Skin of body (tissue), 2 donors: ENCODE data around the gene PCBP3. TPM values are rescaled to one million over a fixed set of nuclear protein-coding genes. Genes with fewer than 3 reads are reported as not detected.
"Not testable (repeated sequence)": the region's sequence is repeated elsewhere in the genome, so short reads cannot be mapped to it uniquely, and the experiment has no call there.

ENCODE experiments used
- DNase-seq: peaks from one replicate; lab custom pipeline; 2025; lab: John Stamatoyannopoulos, UW
- total RNA-seq: library from RNA; depleted of rRNA; stranded (reverse); fragments of >200 nt; gene quantifications from one replicate; pipeline ENCODE4 v1.2.3, GENCODE V29; 2014

The PCBP3 gene
- total RNA-seq, 1 donor from 2014 or later: 3.4 TPM

DNA sequence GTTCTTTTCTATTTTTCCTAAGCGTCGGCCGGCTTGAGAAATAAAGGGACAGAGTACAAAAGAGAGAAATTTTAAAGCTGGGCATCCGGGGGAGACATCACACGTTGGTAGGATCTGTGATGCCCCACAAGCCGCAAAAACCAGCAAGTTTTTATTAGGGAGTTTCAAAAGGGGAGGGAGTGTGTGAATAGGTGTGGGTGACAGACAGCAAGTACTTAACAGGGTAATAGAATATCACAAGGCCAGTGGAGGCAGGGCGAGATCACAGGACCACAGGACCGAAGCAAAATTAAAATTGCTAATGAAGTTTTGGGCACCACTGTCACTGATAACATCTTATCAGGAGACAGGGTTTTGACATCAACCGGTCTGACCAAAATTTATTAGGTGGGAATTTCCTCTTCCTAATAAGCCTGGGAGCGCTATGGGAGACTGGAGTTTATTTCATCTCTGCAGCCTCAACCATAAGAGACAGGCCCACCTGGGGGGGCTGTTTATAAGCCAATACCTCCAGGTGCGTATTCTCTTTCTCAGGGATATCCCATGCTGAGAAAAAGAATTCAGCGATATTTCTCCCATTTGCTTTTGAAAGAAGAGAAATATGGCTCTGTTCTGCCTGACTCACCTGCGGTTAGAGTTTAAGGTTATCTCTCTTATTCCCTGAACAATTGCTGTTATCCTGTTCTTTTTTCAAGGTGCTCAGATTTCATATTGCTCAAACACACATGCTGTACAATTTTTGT, 332.3 kb downstream of the PCBP3 start:
- not testable (repeated sequence) for DNase-seq

DNA sequence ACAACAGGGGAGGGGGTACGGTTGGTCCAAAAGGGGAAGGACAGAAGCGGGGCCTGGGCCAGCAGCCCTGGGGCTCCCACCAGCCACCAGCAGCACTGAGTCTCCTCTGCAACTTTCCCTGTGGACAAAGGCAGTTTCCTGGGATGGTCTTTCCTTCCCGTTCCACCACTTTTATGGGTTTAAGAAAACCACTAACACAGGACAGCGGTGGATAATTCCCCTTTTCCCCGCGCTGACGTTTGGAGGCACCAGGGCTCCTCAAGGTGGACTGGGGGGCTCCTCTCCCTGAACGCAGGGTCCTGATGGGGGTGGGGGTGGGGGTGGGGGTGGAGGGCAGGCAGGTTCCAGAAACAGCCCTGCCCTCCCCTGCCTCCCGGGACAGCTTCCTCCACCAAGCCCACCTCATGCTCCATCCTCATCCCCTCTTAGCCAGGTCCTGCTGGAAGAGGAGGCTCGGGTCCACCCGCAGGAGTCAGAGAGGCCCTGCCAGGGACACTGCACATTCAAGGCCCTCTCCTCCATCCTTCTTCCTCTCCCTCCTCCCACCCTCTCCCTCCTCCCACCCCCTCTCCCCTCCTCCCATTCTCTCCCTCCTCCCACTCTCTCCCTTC, 333.3 kb downstream of the PCBP3 start:
- DNase-seq: no peak

DNA sequence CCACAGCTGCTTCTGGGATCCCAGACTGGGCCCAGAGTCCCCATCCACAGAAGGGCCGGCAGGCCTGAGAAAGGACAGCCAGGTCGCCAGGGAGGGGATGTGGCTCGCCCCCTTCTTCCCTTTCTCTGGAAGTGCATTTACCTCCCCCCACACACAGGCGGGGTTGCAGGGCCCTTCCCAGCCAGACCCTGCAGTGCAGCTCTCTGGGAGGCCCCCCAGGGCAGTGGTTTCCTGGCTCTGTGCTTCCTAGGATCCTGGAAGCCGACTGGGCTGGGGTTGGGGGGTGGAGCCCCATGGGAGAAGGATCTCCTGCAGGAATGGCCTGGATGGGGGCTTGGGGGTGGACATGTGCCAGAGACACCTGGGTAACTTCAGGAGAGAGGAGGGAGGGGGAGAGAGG, 333.9 kb downstream of the PCBP3 start:
- DNase-seq: no peak

DNA sequence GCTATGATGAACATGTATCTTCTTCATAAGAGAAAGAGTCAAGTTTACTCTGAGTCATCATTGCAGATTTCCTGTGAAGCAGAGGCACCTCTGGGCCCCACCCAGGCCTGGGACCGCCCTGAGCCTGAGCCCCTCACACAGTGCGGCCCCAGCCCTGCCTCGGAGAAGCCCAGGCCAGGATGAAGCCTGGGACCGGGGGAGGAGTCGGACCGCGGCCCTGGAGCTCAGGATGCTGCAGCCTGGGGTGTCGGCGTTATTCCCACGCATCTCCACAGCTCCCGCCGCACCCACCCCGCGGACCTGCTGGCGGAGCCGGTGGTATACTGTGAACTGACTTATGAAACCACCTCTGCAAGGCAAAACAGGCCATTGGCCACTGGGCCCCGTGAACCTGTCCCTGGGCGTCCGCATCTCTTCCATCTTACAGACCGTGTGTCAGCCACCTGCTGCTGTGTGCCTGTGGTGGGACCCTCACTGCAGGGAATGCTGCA, 335.7 kb downstream of the PCBP3 start:
- no peak for DNase-seq

DNA sequence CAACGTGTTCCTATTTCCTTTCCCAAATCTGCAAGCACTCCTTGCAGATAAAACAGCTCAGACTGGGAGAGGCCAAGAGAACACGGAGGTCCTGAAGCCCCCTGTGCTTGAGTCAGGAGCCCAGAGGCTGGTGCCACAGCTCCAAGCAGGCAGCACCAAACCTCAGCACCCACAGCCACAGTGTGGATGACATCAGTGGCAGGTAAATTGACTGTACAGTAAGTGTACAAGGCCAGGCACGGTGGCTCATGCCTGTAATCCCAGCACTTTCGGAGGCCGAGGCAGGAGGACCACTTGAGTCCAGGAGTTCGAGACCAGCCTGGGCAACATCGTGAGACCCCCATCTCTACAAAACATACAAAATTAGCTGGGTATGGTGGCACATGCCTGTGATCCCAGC, 336.1 kb downstream of the PCBP3 start:
- DNase-seq: no peak

DNA sequence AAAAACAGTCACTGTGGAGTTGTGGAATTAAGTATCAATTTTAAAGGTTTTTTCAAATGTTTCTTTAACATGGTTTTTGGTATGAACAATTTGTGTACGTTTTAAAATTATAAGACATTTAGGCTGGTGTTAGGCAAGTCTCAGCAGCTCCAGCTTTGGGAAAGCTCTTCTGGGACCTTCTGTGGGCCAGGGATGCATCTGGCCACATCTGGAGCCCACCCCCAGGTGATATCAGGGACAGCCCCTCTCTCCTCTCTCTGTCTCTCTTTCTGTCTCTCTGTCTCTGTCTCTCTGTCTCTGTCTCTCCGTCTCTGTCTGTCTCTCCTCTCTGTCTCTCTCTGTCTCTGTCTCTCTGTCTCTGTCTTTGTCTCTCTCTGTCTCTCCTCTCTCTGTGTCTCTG, 336.7 kb downstream of the PCBP3 start:
- DNase-seq: no peak

DNA sequence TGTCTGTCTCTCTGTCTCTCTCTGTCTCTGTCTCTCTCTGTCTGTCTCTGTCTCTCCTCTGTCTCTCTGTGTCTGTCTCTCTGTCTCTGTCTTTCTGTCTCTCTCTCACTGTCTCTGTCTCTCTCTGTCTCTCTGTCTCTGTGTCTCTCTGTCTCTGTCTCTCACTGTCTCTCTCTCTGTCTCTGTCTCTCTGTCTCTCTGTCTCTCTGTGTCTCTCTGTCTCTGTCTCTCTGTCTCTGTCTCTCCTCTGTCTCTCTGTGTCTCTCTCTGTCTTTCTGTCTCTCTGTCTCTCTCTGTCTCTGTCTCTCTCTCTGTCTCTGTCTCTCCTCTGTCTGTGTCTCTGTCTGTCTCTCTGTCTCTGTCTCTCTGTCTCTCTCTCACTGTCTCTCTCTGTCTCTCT, 337.2 kb downstream of the PCBP3 start:
- no peak for DNase-seq

DNA sequence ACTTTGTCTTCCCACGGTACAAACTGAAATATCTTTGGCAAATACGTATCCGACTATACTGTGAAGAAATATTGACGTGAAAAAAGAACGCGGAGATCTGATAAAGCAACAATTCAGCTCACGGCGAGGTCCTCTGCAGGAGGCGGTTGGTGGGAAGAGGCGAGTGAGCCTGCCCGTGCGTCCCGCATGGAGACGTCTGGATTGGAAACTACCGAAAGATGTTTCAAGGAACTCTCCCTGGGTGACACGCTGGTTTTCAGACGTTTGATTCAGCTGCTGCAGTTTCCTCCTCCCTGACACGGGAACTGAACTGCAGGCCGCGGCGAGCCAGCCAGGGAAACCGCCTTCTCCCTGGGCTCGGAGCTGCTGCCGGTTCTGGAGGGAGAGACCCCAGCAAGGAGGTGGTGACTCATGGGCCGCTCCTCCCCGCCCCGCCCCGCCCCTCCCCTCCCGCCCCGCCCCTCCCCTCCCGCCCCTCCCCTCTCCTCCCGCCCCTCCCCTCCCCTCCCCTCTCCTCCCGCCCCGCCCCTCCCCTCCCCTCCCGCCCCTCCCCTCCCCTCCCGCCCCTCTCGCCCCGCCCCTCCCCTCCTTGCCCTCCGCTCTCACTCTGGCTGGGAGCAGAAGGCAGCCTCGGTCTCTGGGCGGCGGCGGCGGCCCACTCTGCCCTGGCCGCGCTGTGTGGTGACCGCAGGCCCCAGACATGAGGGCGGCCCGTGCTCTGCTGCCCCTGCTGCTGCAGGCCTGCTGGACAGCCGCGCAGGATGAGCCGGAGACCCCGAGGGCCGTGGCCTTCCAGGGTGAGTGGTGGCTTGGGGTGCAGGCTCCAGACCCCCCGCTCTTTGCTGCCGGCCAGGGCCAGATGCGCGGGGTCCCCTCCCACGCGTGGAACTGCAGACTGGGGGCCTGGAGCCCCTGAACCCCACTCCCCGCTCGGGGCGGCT, 337.9 kb downstream of the PCBP3 start, which contains the start of gene COL6A1:
Gene COL6A1 (plus strand): TSS at position 620 of the 941 bp plus-strand sequence. CDS start 81 bp downstream, at position 701.
- DNase-seq: peak; percentile 92

DNA sequence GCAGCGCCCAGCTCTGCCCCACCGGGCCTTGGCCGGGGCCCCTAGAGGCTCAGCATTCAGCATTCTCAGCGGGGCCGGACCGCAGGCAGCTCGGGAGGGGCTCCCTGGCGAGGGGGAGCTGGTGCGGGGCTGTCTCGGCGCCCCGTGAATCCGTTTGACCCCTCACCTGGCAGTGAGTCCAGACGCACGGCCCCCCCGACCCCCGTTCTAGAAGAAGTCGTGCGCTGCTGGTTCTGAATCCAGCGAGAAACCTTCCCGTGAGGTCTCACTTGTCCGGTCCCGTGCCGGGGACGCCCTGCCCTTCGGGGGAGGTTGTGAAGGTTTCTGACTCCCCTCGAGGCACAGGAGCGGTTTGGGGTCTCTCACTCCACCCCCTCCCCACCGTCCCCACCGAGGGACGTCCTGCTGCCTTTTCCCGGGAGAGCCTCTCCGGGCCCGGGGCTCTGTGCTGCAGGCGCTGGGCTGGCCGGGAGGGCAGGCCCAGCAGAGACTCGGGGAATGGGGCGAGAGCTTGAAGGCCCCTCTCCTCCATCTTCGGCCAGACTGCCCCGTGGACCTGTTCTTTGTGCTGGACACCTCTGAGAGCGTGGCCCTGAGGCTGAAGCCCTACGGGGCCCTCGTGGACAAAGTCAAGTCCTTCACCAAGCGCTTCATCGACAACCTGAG, 338.7 kb downstream of the PCBP3 start:
- no peak for DNase-seq

DNA sequence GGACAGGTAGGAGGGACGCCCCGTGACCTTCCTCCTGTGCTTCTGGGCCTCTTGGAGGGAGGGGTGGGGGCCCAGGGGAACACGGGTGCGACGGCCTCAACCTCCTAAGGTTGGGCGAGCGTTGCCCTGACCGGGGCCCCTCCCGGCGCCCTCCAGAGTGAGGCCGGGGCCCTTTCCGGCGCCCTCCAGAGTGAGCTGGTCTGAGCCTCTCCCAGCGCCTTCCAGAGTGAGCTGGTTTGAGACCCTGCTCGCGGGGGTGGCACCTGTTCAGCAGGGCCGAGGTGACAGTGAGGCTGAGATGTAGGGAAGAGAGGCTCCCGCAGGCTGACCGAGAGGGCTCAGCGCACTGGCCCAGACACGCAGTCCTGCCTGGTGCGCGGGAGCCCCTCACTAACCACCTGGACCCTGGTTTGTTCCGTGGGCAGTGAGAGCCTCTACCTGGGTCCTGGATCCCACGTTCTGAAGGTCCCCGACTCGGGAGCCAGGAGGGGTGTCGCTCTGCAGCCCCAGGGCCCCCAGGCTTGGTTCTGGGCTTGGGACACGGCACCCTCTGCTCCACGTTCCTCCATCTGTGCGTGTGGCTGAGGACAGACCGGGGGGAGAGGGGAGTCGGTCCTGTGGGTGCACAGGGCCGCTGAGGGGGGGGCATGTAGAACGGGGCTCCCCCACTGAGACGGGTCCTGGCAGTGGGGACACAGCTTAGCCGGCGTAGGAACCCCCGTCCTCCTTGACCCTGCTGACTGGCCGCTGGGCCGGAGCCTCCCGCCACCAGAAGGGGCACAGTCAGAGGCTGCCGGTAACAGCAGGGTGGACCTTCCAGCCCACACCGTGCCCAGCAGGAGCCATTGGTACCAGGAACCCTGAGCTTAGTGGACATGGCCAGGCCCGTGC, 339.5 kb downstream of the PCBP3 start:
- no peak for DNase-seq

DNA sequence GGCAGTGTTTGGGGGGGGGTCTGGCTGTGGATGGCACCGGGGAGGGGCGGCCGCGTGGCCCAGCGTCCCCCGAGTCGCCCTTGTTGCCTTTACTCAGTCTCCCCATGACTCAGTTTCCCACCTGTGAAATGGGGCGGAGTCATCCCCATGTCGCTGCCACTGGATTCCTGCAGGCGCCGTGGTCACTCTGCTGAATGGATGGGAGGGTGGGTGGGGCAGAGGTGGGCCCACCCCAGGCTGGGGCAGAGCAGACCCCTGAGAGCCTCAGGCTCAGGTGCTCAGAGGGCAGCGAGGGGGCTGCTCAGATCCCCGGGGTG, 340.1 kb downstream of the PCBP3 start:
- no peak for DNase-seq

DNA sequence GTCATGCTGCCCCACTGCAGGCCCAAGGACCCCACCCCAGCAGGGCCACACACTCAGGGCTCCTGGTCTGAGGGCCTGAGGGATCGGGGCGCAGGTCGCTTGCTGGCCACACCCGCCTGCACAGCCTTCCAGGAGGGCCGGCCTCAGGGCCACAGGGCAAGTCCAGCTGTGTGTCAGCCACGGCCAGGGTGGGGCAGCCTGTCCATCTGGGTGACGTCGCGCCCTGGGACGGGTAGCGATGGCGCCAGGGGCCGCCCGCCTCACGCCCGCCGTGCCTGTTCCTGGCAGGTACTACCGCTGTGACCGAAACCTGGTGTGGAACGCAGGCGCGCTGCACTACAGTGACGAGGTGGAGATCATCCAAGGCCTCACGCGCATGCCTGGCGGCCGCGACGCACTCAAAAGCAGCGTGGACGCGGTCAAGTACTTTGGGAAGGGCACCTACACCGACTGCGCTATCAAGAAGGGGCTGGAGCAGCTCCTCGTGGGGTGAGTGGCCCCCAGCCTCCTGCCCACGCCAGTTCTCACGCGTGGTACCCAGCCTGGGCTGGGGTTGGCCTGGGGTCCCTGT, 340.5 kb downstream of the PCBP3 start:
- no peak for DNase-seq

DNA sequence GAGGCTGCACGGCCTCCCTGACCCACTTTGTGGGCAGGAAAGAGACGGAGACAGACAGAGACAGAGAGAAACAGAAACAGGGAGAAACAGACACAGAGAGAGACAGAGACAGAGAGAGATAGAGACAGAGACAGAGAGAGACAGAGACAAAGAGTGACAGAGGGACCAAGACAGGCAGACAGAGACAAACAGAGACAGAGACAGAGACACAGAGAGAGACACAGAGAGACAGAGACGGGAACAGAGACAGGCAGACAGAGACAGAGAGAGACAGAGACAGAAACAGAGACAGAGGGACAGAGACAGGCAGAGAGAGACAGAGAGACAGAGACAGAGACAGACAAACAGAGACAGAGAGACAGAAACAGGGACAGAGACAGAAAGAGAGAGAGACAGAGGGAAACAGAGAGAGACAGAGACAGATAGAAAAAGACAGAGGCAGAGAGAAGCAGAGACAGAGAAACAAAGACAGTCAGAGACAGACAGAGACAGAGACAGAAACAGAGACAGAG, 341.1 kb downstream of the PCBP3 start:
- DNase-seq: no peak

DNA sequence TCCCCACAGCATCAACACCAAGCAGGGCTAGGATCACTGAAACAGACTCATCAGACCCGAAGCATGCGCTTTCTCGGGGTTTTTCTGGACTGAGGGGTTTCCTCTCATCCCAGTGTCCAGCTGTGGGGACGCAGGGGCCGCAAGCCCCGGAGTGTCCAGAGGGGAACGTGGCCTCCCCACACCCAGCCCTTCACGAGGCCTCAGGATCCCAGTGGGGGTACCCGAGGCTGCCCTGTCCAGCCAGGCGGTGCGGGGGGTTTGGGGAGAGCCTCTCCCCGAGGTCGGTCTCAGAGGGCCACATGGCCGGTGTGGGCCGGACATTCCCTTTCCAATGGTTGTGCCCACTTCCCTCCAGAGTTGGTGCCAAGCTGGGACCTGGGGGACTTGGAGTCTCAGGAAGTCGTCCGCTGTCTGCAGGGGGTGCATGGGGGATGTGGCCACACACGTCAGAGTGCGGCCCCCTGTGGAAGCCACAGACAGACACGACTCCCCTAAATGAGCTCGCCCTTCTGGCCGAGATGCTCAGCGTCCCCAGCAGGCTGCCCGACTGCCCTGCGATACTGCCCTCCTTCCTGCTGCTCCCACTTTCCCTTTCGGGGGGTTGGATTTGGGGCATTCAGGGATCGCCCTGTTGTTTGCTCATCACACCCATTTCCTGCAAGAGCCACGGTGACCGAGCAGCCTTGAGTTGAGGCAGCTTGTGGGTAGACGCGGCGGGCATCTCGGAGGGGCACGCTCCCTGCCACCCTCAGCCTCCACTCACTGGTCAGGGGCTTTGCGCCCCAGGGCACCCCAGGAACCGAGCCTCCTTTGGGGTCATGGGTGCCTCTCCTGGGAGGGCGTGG, 342.2 kb downstream of the PCBP3 start:
- no peak for DNase-seq

DNA sequence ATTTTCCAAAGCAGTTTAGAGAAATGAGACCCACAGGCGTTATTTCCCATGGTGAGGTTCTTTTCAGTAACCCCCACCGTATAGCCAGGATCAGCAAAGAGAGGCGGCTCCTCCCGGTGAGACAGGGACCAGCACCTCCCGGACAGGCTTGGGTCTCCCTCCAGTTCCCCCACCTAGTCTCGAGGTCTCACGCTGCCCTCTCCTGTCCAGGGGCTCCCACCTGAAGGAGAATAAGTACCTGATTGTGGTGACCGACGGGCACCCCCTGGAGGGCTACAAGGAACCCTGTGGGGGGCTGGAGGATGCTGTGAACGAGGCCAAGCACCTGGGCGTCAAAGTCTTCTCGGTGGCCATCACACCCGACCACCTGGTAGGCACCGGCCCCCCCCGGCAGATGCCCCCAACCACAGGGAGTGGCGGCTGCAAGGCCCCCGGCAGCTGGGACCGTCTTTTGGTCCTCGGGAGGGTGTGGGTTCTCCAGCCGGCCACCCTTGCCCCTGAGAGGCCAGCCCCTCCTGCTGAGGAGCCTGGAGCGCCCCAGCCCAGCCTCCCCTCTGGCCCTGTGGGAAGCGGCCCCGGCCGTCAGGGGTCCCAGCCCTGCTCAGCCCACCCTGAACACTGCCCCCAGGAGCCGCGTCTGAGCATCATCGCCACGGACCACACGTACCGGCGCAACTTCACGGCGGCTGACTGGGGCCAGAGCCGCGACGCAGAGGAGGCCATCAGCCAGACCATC, 343.0 kb downstream of the PCBP3 start:
- no peak for DNase-seq

DNA sequence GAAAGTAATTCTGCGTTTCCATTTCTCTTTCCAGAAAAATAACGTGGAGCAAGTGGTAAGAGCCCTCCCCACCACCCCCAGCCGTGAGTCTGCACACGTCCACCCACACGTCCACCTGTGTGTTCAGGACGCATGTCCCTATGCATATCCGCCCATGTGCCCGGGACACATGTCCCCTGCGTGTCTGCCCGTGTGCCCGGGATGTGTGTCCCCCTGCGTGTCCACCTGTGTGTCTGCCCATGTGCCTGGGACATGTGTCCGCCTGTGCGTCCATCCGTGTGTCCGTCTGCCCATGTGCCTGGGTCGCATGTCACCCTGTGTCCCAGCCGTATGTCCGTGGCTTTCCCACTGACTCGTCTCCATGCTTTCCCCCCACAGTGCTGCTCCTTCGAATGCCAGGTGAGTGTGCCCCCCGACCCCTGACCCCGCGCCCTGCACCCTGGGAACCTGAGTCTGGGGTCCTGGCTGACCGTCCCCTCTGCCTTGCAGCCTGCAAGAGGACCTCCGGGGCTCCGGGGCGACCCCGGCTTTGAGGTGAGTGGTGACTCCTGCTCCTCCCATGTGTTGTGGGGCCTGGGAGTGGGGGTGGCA, 343.7 kb downstream of the PCBP3 start:
- no peak for DNase-seq

DNA sequence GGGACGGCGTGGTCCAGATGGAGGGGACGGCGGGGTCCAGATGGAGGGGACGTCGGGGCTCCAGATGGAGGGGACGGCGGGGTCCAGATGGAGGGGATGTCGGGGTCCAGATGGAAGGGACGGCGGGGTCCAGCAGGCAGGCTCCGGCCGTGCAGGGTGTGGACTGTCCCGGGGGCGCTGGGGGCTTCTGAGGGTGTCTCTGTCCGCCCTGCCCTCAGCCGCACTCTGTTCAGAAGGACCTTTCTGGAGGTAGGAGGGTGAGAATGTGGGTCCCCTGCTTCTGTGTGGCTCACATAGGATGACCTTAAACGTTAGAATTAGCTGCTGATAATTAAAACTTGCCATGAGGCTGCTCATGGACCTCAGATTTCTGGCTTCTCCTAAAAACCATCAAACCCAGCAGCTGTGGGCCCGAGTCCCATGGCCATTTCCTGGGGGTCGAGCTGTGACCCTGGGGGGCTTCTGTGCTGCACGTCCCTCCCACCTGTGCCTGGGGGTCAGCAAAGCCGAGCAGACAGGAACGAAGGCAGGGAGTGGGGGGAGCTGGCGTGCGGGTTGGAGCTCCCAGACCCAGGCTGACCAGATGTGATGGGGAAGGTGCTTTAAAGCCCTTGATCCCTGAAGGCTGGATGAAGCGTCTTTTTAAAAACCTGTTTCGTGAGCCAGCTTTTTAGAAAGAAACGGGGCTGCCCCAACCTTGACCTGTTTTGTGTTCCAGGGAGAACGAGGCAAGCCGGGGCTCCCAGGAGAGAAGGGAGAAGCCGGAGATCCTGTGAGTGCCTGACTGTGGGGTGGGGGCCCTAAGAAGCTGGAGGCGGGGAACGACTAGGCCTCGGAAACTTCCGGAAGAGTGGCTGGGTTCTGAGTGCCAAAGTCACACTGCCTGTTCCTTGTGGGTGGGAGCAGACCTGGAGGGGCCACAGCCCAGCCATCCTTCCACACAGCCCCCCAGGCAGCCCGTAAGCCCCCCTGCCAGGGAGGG, 345.1 kb downstream of the PCBP3 start:
- no peak for DNase-seq
